ENCODE results near the gene GNS. TPM values are rescaled to one million over a fixed set of nuclear protein-coding genes. Genes with fewer than 3 reads are reported as not detected.

Gene GNS
- total RNA-seq, 4 donors from 2014 or later, result 18.9 to 55.5 (median 35.5) TPM

- intact Hi-C loops (cut with DNase I), result no loop called here
- WGBS, 2 donors, result 58 to 90% methylated on average over 3 of the region's 3 CpGs
- DNase-seq, result no peak
- Histone ChIP-seq H3K36me3 (no peaks in the 10 kb centered on the region), H3K27me3 (peaks cover 0 to 6% (median 0%) of the 10 kb centered on the region in 4 donors), H3K4me3 (no peak overlapping the region), H3K4me1 (no peaks in the 10 kb centered on the region), H3K27ac (no peak overlapping the region), H3K9me3 (no peaks in the 10 kb centered on the region)
- no peak for TF ChIP-seq POLR2A (IDR thresholded peaks at IDR 0.05)
- no peak for TF ChIP-seq CTCF (IDR thresholded peaks at IDR 0.05)
These were observed 8.3 kb upstream of the GNS start for GRCh38 chr12:64767495-64767894.

- Histone ChIP-seq H3K27me3 (no peaks in the 10 kb centered on the region), H3K27ac (no peak overlapping the region), H3K4me1 (peaks cover 4 to 34% (median 9%) of the 10 kb centered on the region in 3 donors), H3K4me3 (no peak overlapping the region), H3K9me3 (no peaks in the 10 kb centered on the region), H3K36me3 (no peaks in the 10 kb centered on the region)
- intact Hi-C loops (cut with DNase I), result no loop called here
- no peak for TF ChIP-seq CTCF (IDR thresholded peaks at IDR 0.05)
- no peak for TF ChIP-seq POLR2A (IDR thresholded peaks at IDR 0.05)
- WGBS, 2 donors, result 88 to 89% methylated on average over 6 of the region's 6 CpGs
- DNase-seq, result no peak
These were observed 1.8 kb upstream of the GNS start for GRCh38 chr12:64760808-64761573.

- intact Hi-C loops (cut with DNase I), result no loop called here
- 59 to 64% methylated on average over 3 of the region's 3 CpGs for WGBS, 2 donors
- peaks cover 0 to 11% (median 0%) of the 10 kb centered on the region in 3 donors for H3K36me3 ChIP-seq
- H3K27me3 ChIP-seq, result no peaks in the 10 kb centered on the region
- H3K4me3 ChIP-seq, result peak overlapping the region in 1 of 4 donors; percentile 74
- peak overlapping the region in 3 of 4 donors; percentile 4 to 31 (median 7) for H3K27ac ChIP-seq
- H3K9me3 ChIP-seq, result no peaks in the 10 kb centered on the region
- DNase-seq, result no peak
- TF ChIP-seq CTCF (IDR thresholded peaks at IDR 0.05) (no peak), POLR2A (IDR thresholded peaks at IDR 0.05) (no peak)
- peaks cover 4 to 51% (median 9%) of the 10 kb centered on the region in 3 donors for H3K4me1 ChIP-seq
These were observed 1.4 kb downstream of the GNS start for GRCh38 chr12:64757771-64758170.

- intact Hi-C loops (cut with DNase I), result no loop called here
- no peaks in the 10 kb centered on the region for H3K9me3 ChIP-seq
- H3K27me3 ChIP-seq, result no peaks in the 10 kb centered on the region
- H3K27ac ChIP-seq, result no peak overlapping the region
- TF ChIP-seq CTCF (IDR thresholded peaks at IDR 0.05) (no peak), POLR2A (IDR thresholded peaks at IDR 0.05) (no peak)
- WGBS, 2 donors, result 64 to 79% methylated on average over 2 of the region's 2 CpGs
- peaks cover 4 to 51% (median 9%) of the 10 kb centered on the region in 3 donors for H3K4me1 ChIP-seq
- H3K36me3 ChIP-seq, result peaks cover 0 to 19% (median 0%) of the 10 kb centered on the region in 3 donors
- no peak for DNase-seq
- no peak overlapping the region for H3K4me3 ChIP-seq
These were observed 2.8 kb downstream of the GNS start for GRCh38 chr12:64756376-64756775.

GRCh38 chr12:64753427-64753826 lies 5.8 kb downstream of the GNS start:
- Histone ChIP-seq H3K9me3 (no peaks in the 10 kb centered on the region), H3K27me3 (no peaks in the 10 kb centered on the region), H3K36me3 (peaks cover 0 to 41% (median 11%) of the 10 kb centered on the region in 3 donors), H3K4me1 (peaks cover 4 to 38% (median 8%) of the 10 kb centered on the region in 3 donors), H3K4me3 (no peak overlapping the region), H3K27ac (peak overlapping the region in 1 of 4 donors; percentile 10)
- TF ChIP-seq POLR2A (IDR thresholded peaks at IDR 0.05), result no peak
- TF ChIP-seq CTCF (IDR thresholded peaks at IDR 0.05), result no peak
- DNase-seq, result no peak
- 87 to 95% methylated on average over 3 of the region's 3 CpGs for WGBS, 2 donors
- intact Hi-C loops (cut with DNase I), result no loop called here

Measured in esophagus squamous epithelium (tissue), 5 donors.